Uterus (tissue), 2 donors: ENCODE measurements around the gene ATN1.

Experiments
- POLR2A ChIP-seq, 2 donors: fragments of 450-650 bp; IDR thresholded peaks; one replicate each; pipeline ENCODE4 v1.6.1; 2016; ENCODE audit warnings: antibody characterized with exemption in 2 of 2, mild to moderate bottlenecking in 1 of 2, moderate library complexity in 1 of 2
- TF ChIP-seq, protein P1 (sequence below), 4 experiments: fragments of 200-600 bp in 2 of 4; fragments of 450-650 bp in 2 of 4; sonication (generic) in 2 of 4; IDR thresholded peaks; one replicate each; pipeline ENCODE4 v1.5.1; 2016 to 2019; ENCODE audit warnings: antibody characterized with exemption in 4 of 4, mild to moderate bottlenecking in 2 of 4, moderate library complexity in 1 of 4

DNA sequence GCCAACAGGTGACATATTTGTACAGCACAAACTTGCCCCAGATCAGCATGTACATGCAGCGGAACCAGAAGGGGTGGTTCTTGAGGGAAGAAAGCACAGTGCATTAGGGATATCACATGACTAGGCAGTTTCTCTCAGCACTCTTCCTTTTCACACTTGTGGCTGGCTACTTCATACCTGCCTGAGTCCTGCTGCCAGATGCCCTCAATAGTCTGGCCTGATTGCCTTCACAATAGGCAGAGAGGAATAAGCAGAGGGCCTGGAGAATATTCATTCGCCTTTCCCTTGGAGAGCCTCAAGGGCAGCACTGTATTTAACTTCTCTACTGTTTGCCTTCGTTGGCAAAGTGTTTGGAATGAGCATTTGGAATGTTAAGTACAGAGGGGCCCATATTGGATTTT lies 50.9 kb downstream of the ATN1 start:
- TF ChIP-seq, protein P1, sequence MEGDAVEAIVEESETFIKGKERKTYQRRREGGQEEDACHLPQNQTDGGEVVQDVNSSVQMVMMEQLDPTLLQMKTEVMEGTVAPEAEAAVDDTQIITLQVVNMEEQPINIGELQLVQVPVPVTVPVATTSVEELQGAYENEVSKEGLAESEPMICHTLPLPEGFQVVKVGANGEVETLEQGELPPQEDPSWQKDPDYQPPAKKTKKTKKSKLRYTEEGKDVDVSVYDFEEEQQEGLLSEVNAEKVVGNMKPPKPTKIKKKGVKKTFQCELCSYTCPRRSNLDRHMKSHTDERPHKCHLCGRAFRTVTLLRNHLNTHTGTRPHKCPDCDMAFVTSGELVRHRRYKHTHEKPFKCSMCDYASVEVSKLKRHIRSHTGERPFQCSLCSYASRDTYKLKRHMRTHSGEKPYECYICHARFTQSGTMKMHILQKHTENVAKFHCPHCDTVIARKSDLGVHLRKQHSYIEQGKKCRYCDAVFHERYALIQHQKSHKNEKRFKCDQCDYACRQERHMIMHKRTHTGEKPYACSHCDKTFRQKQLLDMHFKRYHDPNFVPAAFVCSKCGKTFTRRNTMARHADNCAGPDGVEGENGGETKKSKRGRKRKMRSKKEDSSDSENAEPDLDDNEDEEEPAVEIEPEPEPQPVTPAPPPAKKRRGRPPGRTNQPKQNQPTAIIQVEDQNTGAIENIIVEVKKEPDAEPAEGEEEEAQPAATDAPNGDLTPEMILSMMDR (IDR thresholded peaks at IDR 0.05) = no peak
- TF ChIP-seq POLR2A (IDR thresholded peaks at IDR 0.05) = no peak
